Fibroblast of the conjunctiva (primary cell): ENCODE measurements around the gene TTF2.

ENCODE experiments used
- DNase-seq: peaks from one replicate; pipeline ENCODE4 v3.0.0-alpha.2; 2010; ENCODE audit warnings: low read depth

The TTF2 gene

DNA sequence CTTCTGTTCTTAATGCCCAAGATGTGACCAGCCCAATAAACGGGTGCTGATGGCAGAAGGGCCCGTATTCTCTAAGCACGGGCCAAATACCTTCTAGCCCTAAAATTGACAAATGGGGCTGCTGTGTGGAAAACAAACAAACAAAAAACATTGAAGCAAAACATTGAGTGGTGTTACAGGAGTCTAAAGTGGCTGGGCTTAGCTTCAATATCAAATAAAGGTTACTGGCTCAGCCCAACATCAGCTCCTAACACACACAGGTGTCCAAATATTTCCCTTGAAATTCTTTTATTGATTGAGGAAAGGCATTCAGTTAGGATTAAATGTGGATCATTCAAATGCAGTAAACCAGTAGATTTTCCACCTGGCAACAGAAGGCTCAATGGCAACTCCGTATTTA is 13.3 kb upstream of the TTF2 start:
- no peak for DNase-seq

DNA sequence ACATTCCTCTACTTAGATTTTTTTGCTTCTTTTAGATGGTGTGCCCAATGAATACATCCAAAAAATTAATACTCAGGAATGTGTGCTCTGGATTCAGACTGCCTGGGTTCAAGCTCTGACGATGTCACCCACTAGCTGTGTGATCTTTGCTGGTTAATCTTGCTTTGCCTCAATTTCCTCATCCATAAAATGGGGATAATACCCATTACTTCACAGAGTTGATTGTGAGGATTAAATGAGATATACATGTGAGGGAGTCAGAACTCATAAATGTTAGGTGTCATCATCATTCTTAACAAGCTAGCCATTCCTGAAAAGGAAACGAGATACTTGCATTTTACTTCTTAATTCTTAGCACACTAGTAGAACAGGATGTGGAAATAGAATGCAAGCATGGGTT is 12.9 kb upstream of the TTF2 start:
- DNase-seq, result no peak

DNA sequence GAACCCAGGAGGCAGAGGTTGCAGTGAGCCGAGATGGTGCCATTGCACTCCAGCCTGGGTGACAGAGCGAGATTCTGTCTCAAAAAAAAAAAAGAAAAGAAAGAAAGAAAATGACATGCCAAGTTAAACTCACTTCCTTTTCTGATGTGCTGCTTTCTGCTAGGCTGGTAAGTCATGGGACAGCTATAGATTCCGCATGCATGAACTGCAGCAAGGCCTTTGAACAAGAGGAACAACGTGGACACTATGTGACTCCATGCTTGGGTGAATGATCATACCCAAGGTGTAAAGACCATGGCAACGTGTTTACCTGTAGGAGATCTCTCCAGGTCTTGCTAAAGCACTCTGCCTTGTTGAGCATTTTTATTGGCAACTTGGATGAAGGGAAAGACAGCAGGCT is 10.3 kb upstream of the TTF2 start:
- DNase-seq, result no peak

DNA sequence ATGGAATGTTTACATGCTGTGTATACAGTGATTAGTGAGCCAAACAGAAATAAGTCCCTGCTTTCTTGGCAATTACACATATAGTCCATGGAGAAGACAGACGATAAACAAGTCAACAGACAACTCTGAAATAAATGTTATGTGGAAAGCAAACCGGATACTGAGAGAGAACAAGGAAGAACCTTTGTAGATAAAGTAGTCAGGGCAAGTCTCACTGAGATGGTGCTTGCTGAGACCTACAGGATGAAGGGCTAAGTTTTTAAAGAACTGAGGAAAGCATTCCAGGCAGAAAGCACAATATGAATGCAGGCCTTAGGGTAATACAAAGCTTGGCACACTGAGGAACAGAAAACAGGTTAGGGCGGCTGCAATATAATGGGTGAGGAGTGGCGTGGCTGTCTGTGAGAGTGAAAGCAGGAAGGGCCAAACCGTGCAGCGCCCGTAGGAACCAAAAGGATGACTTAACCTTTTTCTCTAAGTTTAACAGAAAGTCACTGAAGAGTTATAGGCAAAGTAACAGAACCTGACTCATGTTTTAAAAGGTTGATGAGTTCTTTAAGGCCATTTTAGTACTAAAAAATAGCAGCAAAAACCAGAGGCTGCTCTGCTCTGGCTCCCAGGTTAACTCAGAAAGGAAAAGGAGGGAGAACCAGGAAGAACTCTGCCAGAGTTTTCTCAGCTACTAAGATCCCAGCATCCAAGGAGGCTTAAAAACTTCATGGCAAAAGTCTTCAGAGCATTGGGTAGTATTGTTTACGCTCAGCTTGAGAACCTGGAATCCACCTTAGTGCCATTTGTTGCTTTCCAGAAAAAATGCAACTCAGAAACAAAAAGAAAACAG is 8.7 kb upstream of the TTF2 start:
- DNase-seq, result no peak

DNA sequence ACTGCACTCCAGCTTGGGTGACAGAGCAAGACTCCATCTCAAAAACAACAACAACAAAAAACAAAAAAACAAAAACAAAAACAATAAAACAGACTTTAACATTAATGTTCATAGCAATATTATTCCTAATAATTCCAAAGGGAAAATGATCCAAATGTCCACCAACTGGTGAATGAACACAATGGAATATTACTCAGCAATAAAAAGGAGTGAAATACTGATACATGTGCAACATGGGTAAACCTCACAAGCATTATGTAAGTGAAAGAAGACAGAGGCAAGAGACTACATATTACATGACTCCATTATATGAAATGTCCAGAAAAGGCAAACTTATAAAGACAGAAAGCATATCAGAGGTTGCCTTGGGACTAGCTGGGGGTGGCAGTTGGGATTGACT is 6.1 kb upstream of the TTF2 start:
- DNase-seq, result no peak

DNA sequence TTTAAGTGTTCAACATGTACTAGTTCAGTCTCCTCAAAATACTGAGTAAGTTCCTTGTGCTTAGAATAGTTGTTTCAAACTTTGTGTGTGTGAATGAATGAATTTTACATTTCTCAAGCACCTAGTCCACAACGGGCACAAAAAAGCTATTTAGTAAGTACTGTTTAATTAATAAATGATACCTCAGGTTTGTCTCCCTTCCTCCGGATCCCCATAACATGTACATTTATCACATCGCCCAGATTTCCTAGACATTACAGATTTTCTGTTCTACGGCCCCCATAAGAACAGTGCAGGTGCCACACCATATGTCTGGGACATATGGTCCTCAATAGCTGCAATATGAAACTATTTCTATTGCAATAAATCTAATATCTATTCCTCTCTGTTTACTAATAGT is 1.3 kb upstream of the TTF2 start:
- DNase-seq, result no peak

DNA sequence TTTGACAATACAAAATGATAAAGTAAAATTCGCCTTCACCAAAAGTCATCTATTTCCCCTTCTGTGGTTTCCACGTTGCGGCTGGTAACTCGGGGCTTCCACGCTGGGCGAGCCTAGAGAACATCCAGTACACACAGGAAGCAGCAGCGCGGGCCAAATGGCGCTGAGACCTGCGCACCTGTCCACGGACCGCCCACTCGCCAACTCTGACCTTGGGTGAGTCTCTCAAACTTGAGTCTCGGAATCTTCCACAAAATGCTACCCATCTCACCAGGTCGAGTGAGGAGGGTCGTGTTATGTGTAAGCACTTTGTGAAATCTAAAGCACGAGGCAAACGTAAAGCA is 820 bp upstream of the TTF2 start:
- no peak for DNase-seq

DNA sequence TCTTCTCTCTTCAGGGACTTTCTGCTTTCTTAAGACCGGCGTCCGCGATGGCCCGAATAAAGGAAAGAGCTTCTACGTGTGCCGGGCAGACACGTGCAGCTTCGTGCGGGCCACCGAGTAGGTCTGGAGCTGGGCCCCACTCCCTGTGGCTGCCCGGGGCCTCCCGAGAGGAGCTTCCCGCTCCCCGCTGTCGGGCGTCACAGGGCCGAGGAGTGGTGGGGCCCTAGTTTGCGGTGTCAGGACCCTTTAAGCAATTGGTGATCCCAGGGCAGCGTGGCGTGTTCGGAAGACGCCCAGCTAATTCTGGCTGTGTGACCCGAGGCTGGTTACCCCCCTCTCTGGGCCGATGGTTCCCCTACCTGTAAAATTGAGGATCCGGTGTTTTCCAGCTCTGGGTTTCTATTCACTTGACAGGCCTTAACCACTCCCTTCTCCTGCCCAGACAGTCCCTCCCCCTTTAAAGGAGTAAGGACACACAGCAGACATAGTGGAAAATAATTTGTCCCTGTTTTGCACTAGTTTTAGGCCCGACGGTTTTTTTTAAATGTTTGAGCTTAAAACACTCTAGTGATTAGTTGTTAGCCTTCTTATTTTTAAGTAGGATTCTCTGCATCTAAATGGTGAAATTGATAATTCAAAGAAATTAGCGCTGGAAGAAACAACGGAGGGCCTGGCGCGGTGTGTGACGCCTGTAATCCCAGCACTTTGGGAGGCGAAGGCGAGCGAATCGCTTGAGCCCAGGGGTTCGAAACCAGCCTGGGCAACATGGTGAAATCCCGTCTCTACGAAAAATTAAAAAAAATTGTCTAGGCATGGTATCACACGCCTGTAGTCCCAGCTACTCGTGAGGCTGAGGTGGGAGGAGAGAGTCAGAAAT is 553 bp downstream of the TTF2 start:
- no peak for DNase-seq

DNA sequence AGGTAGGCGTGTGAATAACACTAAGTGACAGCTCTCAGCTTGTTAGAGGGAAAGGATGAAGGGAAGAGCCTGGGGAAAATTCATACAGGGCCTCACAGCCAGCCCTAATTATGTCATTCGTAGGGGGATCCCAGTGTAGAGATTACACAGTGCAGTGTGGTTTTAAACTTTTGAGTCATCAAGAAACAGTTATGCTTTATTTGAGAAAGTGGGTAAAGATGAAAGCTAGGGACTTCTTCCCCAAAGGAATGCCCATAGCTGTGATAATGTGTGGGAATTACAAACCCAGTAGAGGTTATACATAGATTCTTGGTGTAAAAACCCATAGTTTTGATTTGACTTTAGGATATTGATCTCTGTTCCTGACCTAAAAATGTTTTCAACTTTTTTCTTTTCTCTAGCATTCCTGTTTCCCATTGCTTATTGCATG is 1.9 kb downstream of the TTF2 start:
- no peak for DNase-seq

DNA sequence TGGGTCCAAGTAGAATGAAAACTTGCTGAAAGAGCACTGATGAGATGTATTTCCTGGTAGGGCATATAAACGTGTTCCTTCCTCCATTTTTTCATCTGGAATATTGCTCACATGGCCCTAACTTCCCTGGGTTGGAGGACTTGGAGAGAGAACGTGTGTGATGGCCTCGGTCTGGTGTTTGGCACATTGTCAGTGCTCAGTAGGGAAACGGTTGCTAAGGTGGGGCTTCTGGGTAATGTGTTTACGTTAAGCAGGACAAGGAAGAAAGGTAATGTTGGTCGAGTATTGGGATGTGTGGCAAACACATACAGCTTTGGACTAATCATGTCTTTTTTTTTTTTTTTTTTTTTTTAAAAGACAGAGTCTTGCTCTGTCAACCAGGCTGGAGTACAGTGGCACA is 6.2 kb downstream of the TTF2 start:
- DNase-seq, result no peak

DNA sequence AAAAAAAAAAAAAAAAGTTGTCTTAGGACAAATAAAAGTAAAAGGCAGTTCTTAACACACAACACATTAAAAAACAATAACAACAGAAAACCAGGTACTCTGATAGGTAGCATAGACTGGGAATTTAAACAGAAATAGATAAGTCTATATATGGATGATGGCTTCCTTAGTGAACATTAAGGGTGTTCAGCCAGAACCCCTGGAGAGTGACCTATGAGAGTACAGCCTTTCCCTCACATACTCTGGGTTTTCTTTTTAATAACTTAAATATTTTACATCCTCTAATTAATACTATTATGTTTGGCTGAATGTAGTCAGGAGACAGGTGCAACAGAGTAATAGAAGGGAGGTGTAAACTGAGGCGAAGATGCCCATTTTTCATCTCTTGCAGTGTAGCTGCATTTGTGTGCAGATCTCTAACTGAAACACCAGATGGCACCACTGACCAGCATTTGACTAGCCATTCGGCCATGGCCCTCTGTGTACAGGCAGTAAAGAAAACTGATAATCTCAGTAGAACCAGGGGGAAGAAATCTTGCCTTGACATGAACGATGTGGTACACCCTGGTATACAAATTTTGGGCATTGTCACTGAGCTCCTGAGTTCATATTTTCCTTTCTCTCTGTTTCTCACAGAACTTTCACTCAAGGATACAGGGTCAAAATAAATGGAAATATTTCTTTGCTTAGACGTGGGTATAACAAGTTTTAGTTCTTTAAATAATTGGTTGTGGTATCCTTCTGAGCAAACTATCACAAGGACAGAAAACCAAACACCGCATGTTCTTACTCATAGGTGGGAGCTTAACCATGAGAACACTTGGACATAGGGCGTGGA is 7.6 kb downstream of the TTF2 start:
- peak; percentile 61 for DNase-seq

DNA sequence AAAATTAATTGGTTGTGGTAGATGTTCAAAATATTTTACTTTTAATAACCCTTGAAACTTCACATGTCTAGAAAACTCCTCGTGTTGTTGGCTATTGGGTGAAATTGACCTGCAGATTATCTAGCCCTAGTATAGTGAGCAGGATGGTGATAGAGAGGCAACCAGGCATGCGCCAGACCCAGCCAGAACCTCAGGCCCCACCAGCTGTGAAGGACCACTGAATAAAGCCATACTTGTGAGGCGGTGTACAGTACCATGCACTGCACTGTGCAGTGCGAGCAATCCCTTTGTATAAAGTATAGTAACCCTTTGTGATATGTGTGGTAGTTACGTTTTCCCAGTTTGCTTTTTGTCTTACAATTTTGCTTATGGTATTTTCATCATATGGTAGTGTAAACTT is 8.5 kb downstream of the TTF2 start:
- DNase-seq, result no peak

DNA sequence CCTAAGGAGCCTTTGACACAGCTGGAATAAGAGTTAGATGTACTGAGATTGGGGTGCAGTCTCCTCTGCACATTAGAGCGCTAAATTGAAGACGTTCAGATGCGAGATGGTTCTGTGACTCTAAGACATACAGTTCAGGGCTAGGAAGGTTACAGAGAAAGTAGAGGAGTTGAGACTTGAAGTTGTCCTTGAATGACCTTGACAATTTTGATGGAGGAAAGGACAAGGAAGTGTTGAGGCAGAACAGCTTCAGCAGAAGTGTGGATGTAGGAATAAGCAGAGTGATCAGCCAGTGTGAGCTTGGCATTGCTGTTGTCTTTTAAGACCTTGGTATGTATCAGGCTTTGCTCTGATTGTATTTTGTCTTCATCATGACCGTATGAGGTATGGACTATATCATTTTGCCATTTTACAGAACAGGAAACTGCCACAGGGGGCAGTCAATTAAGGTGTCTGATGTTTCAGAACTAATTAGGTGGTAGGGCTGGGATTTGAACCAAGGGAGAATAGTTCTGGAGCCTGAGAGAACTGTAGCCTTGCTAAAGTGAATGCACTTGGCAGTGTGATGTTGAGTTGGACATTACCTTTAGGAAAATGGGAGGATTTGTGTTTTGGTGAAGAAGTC is 9.2 kb downstream of the TTF2 start:
- DNase-seq, result no peak

DNA sequence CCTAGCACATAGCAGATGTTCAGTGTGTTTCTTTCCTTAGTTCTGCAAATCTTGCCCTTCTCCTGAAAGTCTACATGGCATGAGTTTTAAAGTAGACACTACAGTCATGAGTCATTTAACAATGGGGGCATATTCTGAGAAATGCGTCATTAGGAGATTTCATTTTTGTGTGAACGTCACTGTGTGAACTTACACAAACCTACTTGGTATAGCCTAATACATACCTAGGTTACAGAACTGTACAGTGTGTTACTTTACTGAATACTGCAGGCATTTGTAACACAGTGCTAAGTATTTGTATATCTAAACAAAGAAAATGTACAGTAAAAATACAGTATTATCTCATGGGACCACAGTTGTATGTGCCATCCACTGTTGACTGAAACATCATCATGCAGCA is 10.0 kb downstream of the TTF2 start:
- DNase-seq, result no peak

DNA sequence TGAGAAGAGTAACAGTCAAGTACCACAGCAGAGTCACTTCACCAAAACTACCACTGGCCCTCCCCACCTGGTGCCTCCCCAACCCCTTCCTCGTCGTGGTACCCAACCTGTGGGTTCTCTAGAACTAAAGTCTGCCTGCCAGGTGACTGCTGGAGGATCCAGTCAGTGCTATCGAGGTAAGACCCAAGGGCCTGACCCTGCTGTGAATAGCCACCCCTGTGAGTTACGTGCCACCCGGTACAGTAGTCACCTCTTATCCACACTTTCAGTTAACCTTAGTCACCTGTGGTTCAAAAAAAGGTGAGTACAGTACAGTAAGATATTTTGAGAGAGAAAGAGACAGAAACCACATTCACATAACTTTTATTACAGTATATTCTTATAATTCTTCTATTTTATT is 16.5 kb downstream of the TTF2 start:
- no peak for DNase-seq

DNA sequence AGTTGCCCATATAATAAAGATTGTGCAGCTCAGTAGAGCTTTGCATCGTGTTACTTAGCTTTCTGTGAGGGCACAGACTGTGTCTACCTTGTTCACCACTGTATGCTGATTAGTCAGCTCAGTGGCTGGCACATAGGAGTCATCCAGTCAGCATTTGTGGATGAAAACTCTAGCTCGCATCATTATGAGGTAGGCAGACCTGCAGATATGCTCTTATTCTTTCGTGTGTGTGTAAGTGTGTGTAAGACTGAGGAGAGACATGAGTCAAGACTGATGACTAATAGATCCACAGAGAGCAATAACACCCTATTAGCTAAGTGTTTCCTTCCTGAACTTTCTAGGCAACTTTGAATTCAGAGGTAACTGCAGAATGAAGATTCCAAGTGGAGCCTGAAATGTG is 17.1 kb downstream of the TTF2 start:
- DNase-seq, result peak; percentile 41

DNA sequence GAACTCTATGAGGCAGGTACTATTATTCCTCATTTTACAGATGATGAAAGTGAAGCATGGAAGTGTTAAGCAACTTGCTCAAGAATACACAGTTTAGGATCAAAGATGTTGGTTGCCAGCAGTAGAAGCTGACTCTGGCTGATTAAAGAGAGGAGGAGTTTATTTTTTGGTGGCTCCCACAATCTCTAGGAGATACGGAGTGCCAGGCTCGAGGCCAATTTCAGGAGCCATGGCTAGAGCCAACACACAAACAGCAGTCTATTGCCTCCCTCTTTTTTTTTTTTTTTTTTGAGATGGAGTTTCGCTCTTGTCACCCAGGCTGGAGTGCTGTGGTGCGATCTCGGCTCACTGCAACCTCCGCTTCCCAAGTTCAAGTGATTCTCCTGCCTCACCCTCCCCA is 19.6 kb downstream of the TTF2 start:
- no peak for DNase-seq

DNA sequence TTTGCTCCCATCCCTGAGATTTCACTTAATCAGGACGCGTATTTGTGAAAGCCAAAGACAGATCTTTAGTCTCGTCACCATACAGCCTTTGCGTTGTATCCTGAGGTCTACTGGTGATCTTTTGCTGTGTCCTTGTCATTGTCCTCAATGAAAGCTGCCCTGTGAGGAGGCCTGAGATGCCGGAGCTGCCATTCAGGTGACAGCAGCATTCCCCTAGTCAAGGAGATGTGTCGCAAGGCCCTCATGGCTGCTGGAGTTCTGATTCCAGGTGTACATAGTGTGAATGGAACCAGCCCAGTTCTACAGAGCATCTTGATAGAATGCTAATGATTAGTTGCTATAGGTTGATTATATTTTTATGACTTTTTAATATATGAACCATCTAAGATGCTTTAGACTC is 24.1 kb downstream of the TTF2 start:
- DNase-seq, result no peak

DNA sequence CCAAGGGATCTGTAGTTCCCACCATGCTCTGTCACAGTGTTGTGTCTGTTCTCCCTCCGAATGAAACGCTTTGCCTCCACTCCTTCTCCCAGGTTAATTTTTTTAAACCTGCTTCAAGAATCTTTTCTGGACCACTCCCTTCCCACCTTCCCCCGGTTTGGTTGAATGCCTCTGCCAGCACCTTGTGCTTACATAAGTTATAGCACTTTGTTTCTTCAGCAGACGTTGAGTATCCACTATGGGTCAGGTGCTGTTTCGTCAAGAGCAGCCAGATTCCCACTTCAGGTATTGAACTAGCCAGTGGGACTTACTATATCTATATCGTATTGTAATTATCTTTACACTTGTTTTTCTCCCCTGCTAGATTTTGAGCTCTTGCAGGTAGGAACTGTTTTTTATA is 27.6 kb downstream of the TTF2 start:
- no peak for DNase-seq

DNA sequence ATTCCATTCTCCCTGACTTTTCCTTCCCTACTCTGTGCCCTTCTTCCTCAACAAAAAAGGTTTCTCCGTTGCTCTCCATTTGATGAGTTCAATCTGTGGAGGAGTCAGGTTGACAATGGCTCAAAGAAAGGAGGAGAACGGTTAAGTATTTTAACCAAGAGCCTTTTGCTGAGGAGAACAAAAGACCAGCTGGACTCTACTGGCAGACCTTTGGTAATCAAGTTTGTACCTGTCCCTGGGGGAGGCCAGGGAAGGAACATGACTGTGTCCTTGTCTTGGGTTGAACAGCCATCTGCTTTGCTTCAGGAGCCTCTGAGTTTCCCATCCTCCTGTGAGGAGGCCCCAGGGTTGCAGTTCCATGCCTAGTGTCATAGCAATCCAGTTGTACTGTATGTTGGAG is 29.9 kb downstream of the TTF2 start:
- DNase-seq, result no peak

DNA sequence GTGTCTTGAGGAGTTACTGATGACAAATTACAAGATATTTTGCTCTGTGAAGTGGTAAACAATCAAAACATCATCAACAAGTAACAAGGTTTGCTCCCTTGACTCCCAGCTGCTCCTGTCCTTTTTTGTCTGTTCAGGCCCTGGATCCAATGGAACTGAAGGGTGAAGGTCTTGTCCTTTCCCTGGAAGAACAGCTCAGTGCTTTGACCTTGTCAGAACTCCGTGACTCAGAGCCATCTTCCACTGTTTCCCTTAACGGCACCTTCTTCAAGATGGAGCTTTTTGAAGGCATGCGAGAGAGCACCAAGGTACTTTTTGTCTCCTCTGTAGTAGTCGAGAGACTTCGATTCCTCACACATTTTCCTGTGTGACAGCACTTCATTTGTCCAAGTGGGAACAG is 32.5 kb downstream of the TTF2 start:
- no peak for DNase-seq

DNA sequence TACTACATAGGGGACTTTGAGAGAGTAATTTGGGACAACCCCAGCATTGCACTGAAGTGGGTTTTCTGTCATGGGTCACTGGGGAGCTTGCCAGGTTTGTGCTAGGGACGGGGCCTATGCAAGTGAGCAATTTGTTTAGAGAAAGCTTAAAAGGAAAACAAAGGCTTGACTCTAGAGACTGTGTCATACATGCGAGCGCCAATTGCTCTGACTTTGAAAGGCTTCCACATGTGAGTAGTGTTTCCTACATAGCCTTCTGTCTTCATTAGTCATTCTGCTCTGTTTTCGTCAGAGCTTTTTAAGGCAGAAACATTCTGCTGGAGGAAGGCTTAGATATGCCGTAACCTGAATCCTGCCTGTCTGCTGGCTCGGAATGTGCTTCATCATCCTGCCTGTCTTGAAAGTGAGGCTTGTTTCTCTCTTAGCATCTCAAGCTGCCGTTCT is 33.0 kb downstream of the TTF2 start:
- DNase-seq, result peak; percentile 95
